ENCODE results near the gene TNFRSF1A. TPM values are rescaled to one million over a fixed set of nuclear protein-coding genes. Genes with fewer than 3 reads are reported as not detected.

The TNFRSF1A gene
- total and polyA plus RNA-seq, 2 of the 13 experiments (the other 11 are each of a cell fraction or from before 2014, with no cell fraction given) = 41.5 to 61.2 TPM

DNA sequence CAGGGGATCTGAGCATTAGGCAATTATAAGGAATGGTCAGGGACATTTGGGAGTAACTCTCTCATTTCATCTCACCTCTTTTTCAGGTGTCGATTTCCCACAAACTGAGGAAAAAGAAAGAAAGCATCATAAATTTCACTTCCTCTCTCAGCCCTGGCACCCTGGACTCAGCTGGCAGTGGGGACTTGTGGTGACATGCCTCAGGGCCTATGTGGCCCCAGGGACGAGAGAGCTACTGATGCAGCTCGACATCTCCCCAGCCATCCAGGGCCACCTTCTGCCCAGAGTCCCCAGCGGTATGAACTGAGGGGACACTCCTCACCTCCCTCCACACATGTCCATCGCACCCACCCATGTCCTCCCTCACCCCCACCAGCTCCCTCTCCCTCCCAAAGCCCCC lies 11.7 kb downstream of the TNFRSF1A start:
- no peak overlapping the region for H3K4me2 ChIP-seq (ENCODE audit: low read depth, low read length)
- H3K27ac ChIP-seq (ENCODE audit: extremely low read length, insufficient read depth, low read length) = no peak overlapping the region
- no peak overlapping the region for H3K9ac ChIP-seq (ENCODE audit: insufficient read depth, low read depth, low read length)
- H3K4me1 ChIP-seq (ENCODE audit: insufficient read depth, low read length) = peaks cover 21% of the 10 kb centered on the region
- H3K4me3 ChIP-seq (replicated peaks in 1 of 3; ENCODE audit: insufficient read depth in 1 of 3, low read depth in 2 of 3, low read length in 3 of 3) = no peak overlapping the region
- WGBS (ENCODE audit: low lambda C conversion rate) = 98% methylated on average over 5 of the region's 5 CpGs
- FAIRE-seq (no peak), DNase-seq (ENCODE audit: low spot score) (no peak), ATAC-seq (no peak)
- H2AFZ ChIP-seq (ENCODE audit: low read length) = no peak overlapping the region
- H3K9me3 ChIP-seq (ENCODE audit: low read length) = no peaks in the 10 kb centered on the region
- CTCF ChIA-PET (ENCODE audit: low intra/inter-chr PET ratio, low total read pairs) = no interaction called here
- no peaks in the 10 kb centered on the region for H4K20me1 ChIP-seq (ENCODE audit: insufficient read depth, low read length)
- TF ChIP-seq NFE2 (CRISPR knock-in tag; IDR thresholded peaks at IDR 0.05) = no peak
- peak; percentile 18 for TF ChIP-seq RBM22 (optimal IDR thresholded peaks at IDR 0.05; ENCODE audit: low read length)
- TF ChIP-seq ZNF577 (CRISPR knock-in tag; IDR thresholded peaks at IDR 0.05; ENCODE audit: borderline replicate concordance, low read depth) = no peak
- TF ChIP-seq, protein P1, sequence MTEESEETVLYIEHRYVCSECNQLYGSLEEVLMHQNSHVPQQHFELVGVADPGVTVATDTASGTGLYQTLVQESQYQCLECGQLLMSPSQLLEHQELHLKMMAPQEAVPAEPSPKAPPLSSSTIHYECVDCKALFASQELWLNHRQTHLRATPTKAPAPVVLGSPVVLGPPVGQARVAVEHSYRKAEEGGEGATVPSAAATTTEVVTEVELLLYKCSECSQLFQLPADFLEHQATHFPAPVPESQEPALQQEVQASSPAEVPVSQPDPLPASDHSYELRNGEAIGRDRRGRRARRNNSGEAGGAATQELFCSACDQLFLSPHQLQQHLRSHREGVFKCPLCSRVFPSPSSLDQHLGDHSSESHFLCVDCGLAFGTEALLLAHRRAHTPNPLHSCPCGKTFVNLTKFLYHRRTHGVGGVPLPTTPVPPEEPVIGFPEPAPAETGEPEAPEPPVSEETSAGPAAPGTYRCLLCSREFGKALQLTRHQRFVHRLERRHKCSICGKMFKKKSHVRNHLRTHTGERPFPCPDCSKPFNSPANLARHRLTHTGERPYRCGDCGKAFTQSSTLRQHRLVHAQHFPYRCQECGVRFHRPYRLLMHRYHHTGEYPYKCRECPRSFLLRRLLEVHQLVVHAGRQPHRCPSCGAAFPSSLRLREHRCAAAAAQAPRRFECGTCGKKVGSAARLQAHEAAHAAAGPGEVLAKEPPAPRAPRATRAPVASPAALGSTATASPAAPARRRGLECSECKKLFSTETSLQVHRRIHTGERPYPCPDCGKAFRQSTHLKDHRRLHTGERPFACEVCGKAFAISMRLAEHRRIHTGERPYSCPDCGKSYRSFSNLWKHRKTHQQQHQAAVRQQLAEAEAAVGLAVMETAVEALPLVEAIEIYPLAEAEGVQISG (CRISPR knock-in tag; IDR thresholded peaks at IDR 0.05) = no peak
- no peak for TF ChIP-seq YY1 (IDR thresholded peaks at IDR 0.05; ENCODE audit: insufficient read depth, insufficient replicate concordance, low read depth, low read length)
- no peak for TF ChIP-seq ZNF501 (CRISPR knock-in tag; IDR thresholded peaks at IDR 0.05)
- no peak for TF ChIP-seq REXO4 (CRISPR knock-in tag; IDR thresholded peaks at IDR 0.05; ENCODE audit: borderline replicate concordance)
- no peak for TF ChIP-seq ZNF510 (CRISPR knock-in tag; IDR thresholded peaks at IDR 0.05; ENCODE audit: low read depth)
- no peak for TF ChIP-seq ZNF383 (CRISPR knock-in tag; IDR thresholded peaks at IDR 0.05; ENCODE audit: borderline replicate concordance)
- no peak for TF ChIP-seq XRCC5 (optimal IDR thresholded peaks at IDR 0.05; ENCODE audit: low read length)
- TF ChIP-seq HNRNPH1 (optimal IDR thresholded peaks at IDR 0.05; ENCODE audit: low read depth, low read length) = peak; percentile 75
- TF ChIP-seq, protein P2, sequence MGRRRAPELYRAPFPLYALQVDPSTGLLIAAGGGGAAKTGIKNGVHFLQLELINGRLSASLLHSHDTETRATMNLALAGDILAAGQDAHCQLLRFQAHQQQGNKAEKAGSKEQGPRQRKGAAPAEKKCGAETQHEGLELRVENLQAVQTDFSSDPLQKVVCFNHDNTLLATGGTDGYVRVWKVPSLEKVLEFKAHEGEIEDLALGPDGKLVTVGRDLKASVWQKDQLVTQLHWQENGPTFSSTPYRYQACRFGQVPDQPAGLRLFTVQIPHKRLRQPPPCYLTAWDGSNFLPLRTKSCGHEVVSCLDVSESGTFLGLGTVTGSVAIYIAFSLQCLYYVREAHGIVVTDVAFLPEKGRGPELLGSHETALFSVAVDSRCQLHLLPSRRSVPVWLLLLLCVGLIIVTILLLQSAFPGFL (CRISPR knock-in tag; IDR thresholded peaks at IDR 0.05) = no peak
- TF ChIP-seq, protein P3, sequence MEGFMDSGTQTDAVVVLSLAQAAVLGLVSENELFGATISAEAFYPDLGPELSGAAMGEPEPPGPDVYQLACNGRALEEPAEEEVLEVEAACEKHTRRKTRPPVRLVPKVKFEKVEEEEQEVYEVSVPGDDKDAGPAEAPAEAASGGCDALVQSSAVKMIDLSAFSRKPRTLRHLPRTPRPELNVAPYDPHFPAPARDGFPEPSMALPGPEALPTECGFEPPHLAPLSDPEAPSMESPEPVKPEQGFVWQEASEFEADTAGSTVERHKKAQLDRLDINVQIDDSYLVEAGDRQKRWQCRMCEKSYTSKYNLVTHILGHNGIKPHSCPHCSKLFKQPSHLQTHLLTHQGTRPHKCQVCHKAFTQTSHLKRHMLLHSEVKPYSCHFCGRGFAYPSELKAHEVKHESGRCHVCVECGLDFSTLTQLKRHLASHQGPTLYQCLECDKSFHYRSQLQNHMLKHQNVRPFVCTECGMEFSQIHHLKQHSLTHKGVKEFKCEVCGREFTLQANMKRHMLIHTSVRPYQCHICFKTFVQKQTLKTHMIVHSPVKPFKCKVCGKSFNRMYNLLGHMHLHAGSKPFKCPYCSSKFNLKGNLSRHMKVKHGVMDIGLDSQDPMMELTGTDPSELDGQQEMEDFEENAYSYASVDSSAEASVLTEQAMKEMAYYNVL (CRISPR knock-in tag; IDR thresholded peaks at IDR 0.05; ENCODE audit: borderline replicate concordance) = no peak
- no peak for TF ChIP-seq ZBTB42 (CRISPR knock-in tag; IDR thresholded peaks at IDR 0.05)
- in situ Hi-C loops (cut with HindIII; ENCODE audit: extremely low pct_ligation_motif_present, low pct_unique_long_range_greater_than_20kb) (no loop called here), intact Hi-C loops (cut with micrococcal nuclease; ENCODE audit: unreplicated experiment) (loop anchor here (10.0 kb wide), 1 partner anchor 135 kb away; no protein-coding TSS in a partner anchor)
- H3K79me2 ChIP-seq (ENCODE audit: insufficient read depth, low read length) = peaks cover 15% of the 10 kb centered on the region
- peaks cover 29 to 51% of the 10 kb centered on the region in 2 experiments; a peak in 4 of 5 replicates for H3K36me3 ChIP-seq (replicated peaks in 1 of 2; ENCODE audit: control insufficient read depth in 1 of 2, insufficient read depth in 2 of 2, low read length in 2 of 2)
- POLR2A ChIA-PET = interaction anchor here (1.0 to 2.5 kb wide), 2 partner anchors 45 to 54 kb away, joined by 3 to 5 read pairs; partner anchors contain the start of genes LTBR and SCNN1A
- H3K27me3 ChIP-seq (ENCODE audit: control insufficient read depth in 1 of 2, insufficient read depth in 2 of 2, low read length in 2 of 2) = no peaks in the 10 kb centered on the region
- no TSS peak for BruUV-seq (replicated peaks)
